WTC11 (cell line): ENCODE measurements around the gene SF3B4. TPM values are rescaled to one million over a fixed set of nuclear protein-coding genes. Genes with fewer than 3 reads are reported as not detected.
A peak's percentile ranks its signal among the peaks of the same experiment; 100 is the strongest.

Experiments used
- ATAC-seq: fragments of 200-7000 bp; cut with Tn5 transposase; 2 replicates; pipeline ENCODE4 v1.10.0; 2021; ENCODE audit warnings: mild to moderate bottlenecking, moderate library complexity
- CTCF ChIA-PET: fragments of 300-600 bp; sonication (Branson Sonifier 250); formaldehyde crosslinking; loops from one replicate; lab custom pipeline; 2021; ENCODE audit warnings: antibody characterized with exemption; lab: Charles Lee
- POLR2A ChIA-PET: fragments of 350-600 bp; sonication (Branson Sonifier 250); formaldehyde crosslinking; loops from one replicate; lab custom pipeline; 2021; ENCODE audit warnings: antibody characterized with exemption; lab: Charles Lee
- DNase-seq: peaks from one replicate; pipeline ENCODE4 v3.0.0; 2021; ENCODE audit warnings: low spot score
- H3K27ac Mint-ChIP-seq: 2 replicates; pipeline ENCODE4 v1.8.0; 2021; ENCODE audit warnings: mixed read lengths
- H3K27me3 Mint-ChIP-seq: 2 replicates; pipeline ENCODE4 v1.8.0; 2021; ENCODE audit warnings: low read depth, mild to moderate bottlenecking, moderate library complexity, mixed read lengths
- H3K36me3 Mint-ChIP-seq: 2 replicates; pipeline ENCODE4 v1.8.0; 2021; ENCODE audit warnings: mixed read lengths
- H3K4me1 Mint-ChIP-seq: 2 replicates; pipeline ENCODE4 v1.8.0; 2022; ENCODE audit warnings: mixed read lengths
- H3K4me3 Mint-ChIP-seq: 2 replicates; pipeline ENCODE4 v1.8.0; 2021; ENCODE audit warnings: mild to moderate bottlenecking, moderate library complexity, mixed read lengths
- H3K9me3 Mint-ChIP-seq: 2 replicates; pipeline ENCODE4 v1.8.0; 2021; ENCODE audit warnings: mixed read lengths
- ATF1 ChIP-seq: sonication (generic); formaldehyde crosslinking; IDR thresholded peaks from 2 replicates; pipeline ENCODE4 v1.8.1; 2023; ENCODE audit warnings: mild to moderate bottlenecking, moderate library complexity, missing genetic modification reagents
- CREB1 ChIP-seq: sonication (generic); formaldehyde crosslinking; IDR thresholded peaks from 2 replicates; pipeline ENCODE4 v1.8.0; 2023; ENCODE audit warnings: mild to moderate bottlenecking, missing genetic modification reagents
- CREM ChIP-seq: sonication (generic); formaldehyde crosslinking; IDR thresholded peaks from 2 replicates; pipeline ENCODE4 v1.8.1; 2022; ENCODE audit warnings: mild to moderate bottlenecking, missing genetic modification reagents, moderate library complexity
- ELF4 ChIP-seq: sonication (generic); formaldehyde crosslinking; IDR thresholded peaks from 2 replicates; pipeline ENCODE4 v1.8.1; 2022; ENCODE audit warnings: low read depth, mild to moderate bottlenecking, moderate library complexity, missing genetic modification reagents
- ESRRA ChIP-seq: sonication (generic); formaldehyde crosslinking; IDR thresholded peaks from 2 replicates; pipeline ENCODE4 v1.8.1; 2022; ENCODE audit warnings: mild to moderate bottlenecking, missing genetic modification reagents, borderline replicate concordance
- ETV6 ChIP-seq: sonication (generic); formaldehyde crosslinking; IDR thresholded peaks from 2 replicates; pipeline ENCODE4 v1.8.1; 2022; ENCODE audit warnings: mild to moderate bottlenecking, missing genetic modification reagents
- FOXJ3 ChIP-seq: sonication (generic); formaldehyde crosslinking; IDR thresholded peaks from 2 replicates; pipeline ENCODE4 v1.9.0; 2021; ENCODE audit warnings: missing genetic modification reagents, mild to moderate bottlenecking, borderline replicate concordance
- GABPB1 ChIP-seq: sonication (generic); formaldehyde crosslinking; IDR thresholded peaks from 2 replicates; pipeline ENCODE4 v1.8.1; 2023; ENCODE audit warnings: mild to moderate bottlenecking, missing genetic modification reagents
- JUN ChIP-seq: sonication (generic); formaldehyde crosslinking; IDR thresholded peaks from 2 replicates; pipeline ENCODE4 v1.8.0; 2023; ENCODE audit warnings: mild to moderate bottlenecking, missing genetic modification reagents
- NFYB ChIP-seq: sonication (generic); formaldehyde crosslinking; conservative IDR thresholded peaks from 2 replicates; pipeline ENCODE4 v1.8.0; 2022; ENCODE audit warnings: low read depth, missing genetic modification reagents
- NR2C2 ChIP-seq: sonication (generic); formaldehyde crosslinking; IDR thresholded peaks from 2 replicates; pipeline ENCODE4 v1.8.0; 2022; ENCODE audit warnings: mild to moderate bottlenecking, missing genetic modification reagents
- PRRX2 ChIP-seq: fragments of 250-450 bp; sonication (Bioruptor Pico); IDR thresholded peaks from 2 replicates; pipeline ENCODE4 v1.8.0; 2021; ENCODE audit warnings: mild to moderate bottlenecking
- RELA ChIP-seq: sonication (generic); formaldehyde crosslinking; IDR thresholded peaks from 2 replicates; pipeline ENCODE4 v1.8.1; 2022; ENCODE audit warnings: missing genetic modification reagents, mild to moderate bottlenecking, borderline replicate concordance
- SMAD3 ChIP-seq: sonication (generic); formaldehyde crosslinking; IDR thresholded peaks from 2 replicates; pipeline ENCODE4 v1.8.0; 2022; ENCODE audit warnings: missing genetic modification reagents, mild to moderate bottlenecking, borderline replicate concordance
- ZMAT4 ChIP-seq: fragments of 250-450 bp; sonication (Bioruptor Pico); IDR thresholded peaks from 2 replicates; pipeline ENCODE4 v1.9.0; 2021; ENCODE audit warnings: mild to moderate bottlenecking
- ZNF138 ChIP-seq: sonication (generic); formaldehyde crosslinking; conservative IDR thresholded peaks from 2 replicates; pipeline ENCODE4 v1.8.1; 2022; ENCODE audit warnings: mild to moderate bottlenecking, moderate library complexity, missing genetic modification reagents
- ZNF219 ChIP-seq: sonication (generic); formaldehyde crosslinking; IDR thresholded peaks from 2 replicates; pipeline ENCODE4 v1.8.0; 2023; ENCODE audit warnings: missing genetic modification reagents, mild to moderate bottlenecking, borderline replicate concordance
- ZNF317 ChIP-seq: sonication (generic); formaldehyde crosslinking; IDR thresholded peaks from 2 replicates; pipeline ENCODE4 v1.8.1; 2023; ENCODE audit warnings: low read depth, mild to moderate bottlenecking, moderate library complexity, missing genetic modification reagents, borderline replicate concordance
- ZNF671 ChIP-seq: fragments of 250-450 bp; sonication (Bioruptor Pico); IDR thresholded peaks from 2 replicates; pipeline ENCODE4 v1.8.0; 2021; ENCODE audit warnings: mild to moderate bottlenecking
- total RNA-seq: library from RNA; stranded (reverse); gene quantifications from 3 replicates; pipeline ENCODE4 v1.2.3, GENCODE V29; 2021
- TF ChIP-seq, protein P1 (sequence below): fragments of 250-450 bp; sonication (Bioruptor Pico); IDR thresholded peaks from 2 replicates; pipeline ENCODE4 v1.9.0; 2021; ENCODE audit warnings: moderate library complexity, mild to moderate bottlenecking, inconsistent platforms, borderline replicate concordance
- TF ChIP-seq, protein P2 (sequence below): fragments of 250-450 bp; sonication (Bioruptor Pico); IDR thresholded peaks from 2 replicates; pipeline ENCODE4 v2.1.2; 2022; ENCODE audit warnings: mild to moderate bottlenecking, moderate library complexity
- TF ChIP-seq, protein P3 (sequence below): sonication (generic); formaldehyde crosslinking; IDR thresholded peaks from 2 replicates; pipeline ENCODE4 v1.8.1; 2023; ENCODE audit warnings: mild to moderate bottlenecking, missing genetic modification reagents, moderate library complexity
- TF ChIP-seq, protein P4 (sequence below): sonication (generic); formaldehyde crosslinking; IDR thresholded peaks from 2 replicates; pipeline ENCODE4 v1.8.1; 2023; ENCODE audit warnings: mild to moderate bottlenecking, missing genetic modification reagents
- TF ChIP-seq, protein P5 (sequence below): fragments of 250-450 bp; sonication (Bioruptor Pico); conservative IDR thresholded peaks from 2 replicates; pipeline ENCODE4 v1.9.0; 2021; ENCODE audit warnings: mild to moderate bottlenecking
- TF ChIP-seq, protein P6 (sequence below): sonication (generic); formaldehyde crosslinking; IDR thresholded peaks from 2 replicates; pipeline ENCODE4 v1.8.0; 2022; ENCODE audit warnings: mild to moderate bottlenecking, missing genetic modification reagents

SF3B4 gene
- total RNA-seq, 1 experiment from 2014 or later: 90.1 TPM

- peaks cover 4% of the 10 kb centered on the region for H3K4me1 Mint-ChIP-seq
- H3K36me3 Mint-ChIP-seq: no peaks in the 10 kb centered on the region
- ChIA-PET POLR2A (interaction anchor here (0.7 to 6.1 kb wide), 12 partner anchors 14 to 277 kb away, joined by 3 to 51 read pairs (median 16); partner anchors contain the start of genes BOLA1, MTMR11, OTUD7B and SF3B4), CTCF (interaction anchor here (1.3 to 1.8 kb wide), 2 partner anchors 280 to 302 kb away, joined by 5 to 6 read pairs; no protein-coding TSS in a partner anchor)
- H3K27ac Mint-ChIP-seq: no peak overlapping the region
- H3K27me3 Mint-ChIP-seq: no peaks in the 10 kb centered on the region
- no peak overlapping the region for H3K4me3 Mint-ChIP-seq
- DNase-seq (peak; percentile 63), ATAC-seq (peak; percentile 0; the same call in 1 of the 2 replicates)
- H3K9me3 Mint-ChIP-seq: no peaks in the 10 kb centered on the region
- TF ChIP-seq NFYB (no peak), ZMAT4 (CRISPR knock-in tag) (no peak), CREM (CRISPR knock-in tag) (no peak), PRRX2 (CRISPR knock-in tag) (peak; percentile 93), JUN (no peak), ZNF138 (CRISPR knock-in tag) (no peak), ESRRA (CRISPR knock-in tag) (no peak), RELA (CRISPR knock-in tag) (no peak), ETV6 (CRISPR knock-in tag) (no peak), ZNF317 (CRISPR knock-in tag) (no peak), NR2C2 (CRISPR knock-in tag) (no peak), ZNF219 (CRISPR knock-in tag) (no peak), ELF4 (CRISPR knock-in tag) (no peak), CREB1 (CRISPR knock-in tag) (no peak), SMAD3 (CRISPR knock-in tag) (no peak), GABPB1 (CRISPR knock-in tag) (peak; percentile 39; the same call in 1 of the 2 replicates), ZNF671 (CRISPR knock-in tag) (peak; percentile 97), ATF1 (no peak), FOXJ3 (CRISPR knock-in tag) (no peak)
- TF ChIP-seq, protein P1, sequence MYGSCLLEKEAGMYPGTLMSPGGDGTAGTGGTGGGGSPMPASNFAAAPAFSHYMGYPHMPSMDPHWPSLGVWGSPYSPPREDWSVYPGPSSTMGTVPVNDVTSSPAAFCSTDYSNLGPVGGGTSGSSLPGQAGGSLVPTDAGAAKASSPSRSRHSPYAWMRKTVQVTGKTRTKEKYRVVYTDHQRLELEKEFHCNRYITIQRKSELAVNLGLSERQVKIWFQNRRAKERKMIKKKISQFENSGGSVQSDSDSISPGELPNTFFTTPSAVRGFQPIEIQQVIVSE: peak; percentile 73
- TF ChIP-seq, protein P2, sequence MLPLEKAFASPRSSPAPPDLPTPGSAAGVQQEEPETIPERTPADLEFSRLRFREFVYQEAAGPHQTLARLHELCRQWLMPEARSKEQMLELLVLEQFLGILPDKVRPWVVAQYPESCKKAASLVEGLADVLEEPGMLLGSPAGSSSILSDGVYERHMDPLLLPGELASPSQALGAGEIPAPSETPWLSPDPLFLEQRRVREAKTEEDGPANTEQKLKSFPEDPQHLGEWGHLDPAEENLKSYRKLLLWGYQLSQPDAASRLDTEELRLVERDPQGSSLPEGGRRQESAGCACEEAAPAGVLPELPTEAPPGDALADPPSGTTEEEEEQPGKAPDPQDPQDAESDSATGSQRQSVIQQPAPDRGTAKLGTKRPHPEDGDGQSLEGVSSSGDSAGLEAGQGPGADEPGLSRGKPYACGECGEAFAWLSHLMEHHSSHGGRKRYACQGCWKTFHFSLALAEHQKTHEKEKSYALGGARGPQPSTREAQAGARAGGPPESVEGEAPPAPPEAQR (CRISPR knock-in tag): no peak
- TF ChIP-seq, protein P3, sequence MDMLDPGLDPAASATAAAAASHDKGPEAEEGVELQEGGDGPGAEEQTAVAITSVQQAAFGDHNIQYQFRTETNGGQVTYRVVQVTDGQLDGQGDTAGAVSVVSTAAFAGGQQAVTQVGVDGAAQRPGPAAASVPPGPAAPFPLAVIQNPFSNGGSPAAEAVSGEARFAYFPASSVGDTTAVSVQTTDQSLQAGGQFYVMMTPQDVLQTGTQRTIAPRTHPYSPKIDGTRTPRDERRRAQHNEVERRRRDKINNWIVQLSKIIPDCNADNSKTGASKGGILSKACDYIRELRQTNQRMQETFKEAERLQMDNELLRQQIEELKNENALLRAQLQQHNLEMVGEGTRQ (CRISPR knock-in tag): no peak
- TF ChIP-seq, protein P4, sequence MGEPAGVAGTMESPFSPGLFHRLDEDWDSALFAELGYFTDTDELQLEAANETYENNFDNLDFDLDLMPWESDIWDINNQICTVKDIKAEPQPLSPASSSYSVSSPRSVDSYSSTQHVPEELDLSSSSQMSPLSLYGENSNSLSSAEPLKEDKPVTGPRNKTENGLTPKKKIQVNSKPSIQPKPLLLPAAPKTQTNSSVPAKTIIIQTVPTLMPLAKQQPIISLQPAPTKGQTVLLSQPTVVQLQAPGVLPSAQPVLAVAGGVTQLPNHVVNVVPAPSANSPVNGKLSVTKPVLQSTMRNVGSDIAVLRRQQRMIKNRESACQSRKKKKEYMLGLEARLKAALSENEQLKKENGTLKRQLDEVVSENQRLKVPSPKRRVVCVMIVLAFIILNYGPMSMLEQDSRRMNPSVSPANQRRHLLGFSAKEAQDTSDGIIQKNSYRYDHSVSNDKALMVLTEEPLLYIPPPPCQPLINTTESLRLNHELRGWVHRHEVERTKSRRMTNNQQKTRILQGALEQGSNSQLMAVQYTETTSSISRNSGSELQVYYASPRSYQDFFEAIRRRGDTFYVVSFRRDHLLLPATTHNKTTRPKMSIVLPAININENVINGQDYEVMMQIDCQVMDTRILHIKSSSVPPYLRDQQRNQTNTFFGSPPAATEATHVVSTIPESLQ: no peak
- TF ChIP-seq, protein P5, sequence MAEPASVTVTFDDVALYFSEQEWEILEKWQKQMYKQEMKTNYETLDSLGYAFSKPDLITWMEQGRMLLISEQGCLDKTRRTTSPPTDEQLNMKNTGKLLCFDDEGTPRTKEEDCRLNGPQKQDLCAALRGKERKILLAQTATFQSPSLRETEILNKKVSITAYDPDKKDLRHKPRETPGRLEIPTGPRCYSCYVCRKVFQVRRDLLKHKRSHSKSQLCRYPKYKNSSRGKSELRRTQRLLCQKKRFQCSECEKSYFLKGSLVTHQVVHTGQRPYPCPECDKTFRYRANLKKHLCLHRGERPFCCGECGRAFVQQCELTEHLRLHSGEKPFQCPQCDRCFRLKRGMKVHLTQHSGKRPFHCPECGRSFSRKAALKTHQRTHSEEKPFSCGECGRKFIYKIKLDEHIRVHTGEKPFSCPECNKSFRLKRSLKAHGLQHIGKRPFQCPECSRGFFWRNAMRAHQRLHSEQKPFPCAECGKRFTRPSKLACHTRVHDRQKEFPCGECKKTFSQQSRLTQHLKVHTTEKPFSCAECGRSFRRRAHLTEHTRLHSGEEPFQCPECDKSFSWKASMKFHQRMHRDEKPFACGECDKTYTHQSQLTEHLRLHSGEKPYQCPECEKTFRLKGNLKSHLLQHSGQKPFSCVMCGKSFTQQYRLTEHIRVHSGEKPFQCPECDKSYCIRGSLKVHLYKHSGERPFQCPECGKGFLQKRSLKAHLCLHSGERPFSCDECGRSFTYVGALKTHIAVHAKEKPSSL (CRISPR knock-in tag): peak; percentile 92
- TF ChIP-seq, protein P6, sequence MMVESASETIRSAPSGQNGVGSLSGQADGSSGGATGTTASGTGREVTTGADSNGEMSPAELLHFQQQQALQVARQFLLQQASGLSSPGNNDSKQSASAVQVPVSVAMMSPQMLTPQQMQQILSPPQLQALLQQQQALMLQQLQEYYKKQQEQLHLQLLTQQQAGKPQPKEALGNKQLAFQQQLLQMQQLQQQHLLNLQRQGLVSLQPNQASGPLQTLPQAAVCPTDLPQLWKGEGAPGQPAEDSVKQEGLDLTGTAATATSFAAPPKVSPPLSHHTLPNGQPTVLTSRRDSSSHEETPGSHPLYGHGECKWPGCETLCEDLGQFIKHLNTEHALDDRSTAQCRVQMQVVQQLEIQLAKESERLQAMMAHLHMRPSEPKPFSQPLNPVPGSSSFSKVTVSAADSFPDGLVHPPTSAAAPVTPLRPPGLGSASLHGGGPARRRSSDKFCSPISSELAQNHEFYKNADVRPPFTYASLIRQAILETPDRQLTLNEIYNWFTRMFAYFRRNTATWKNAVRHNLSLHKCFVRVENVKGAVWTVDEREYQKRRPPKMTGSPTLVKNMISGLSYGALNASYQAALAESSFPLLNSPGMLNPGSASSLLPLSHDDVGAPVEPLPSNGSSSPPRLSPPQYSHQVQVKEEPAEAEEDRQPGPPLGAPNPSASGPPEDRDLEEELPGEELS (CRISPR knock-in tag): no peak
Observed at GRCh38 chr1:149885339-149886120, 42.1 kb downstream of the SF3B4 start.
